HepG2 (cell line): ENCODE data around the gene PHKG1. TPM values are rescaled to one million over a fixed set of nuclear protein-coding genes. Genes with fewer than 3 reads are reported as not detected.

Experiments
- ETS1 ChIP-seq: sonication (generic); formaldehyde crosslinking; IDR thresholded peaks from 2 replicates; pipeline ENCODE4 v1.4.0; 2020; ENCODE audit warnings: missing genetic modification reagents
- FLYWCH1 ChIP-seq: sonication (generic); formaldehyde crosslinking; IDR thresholded peaks from 2 replicates; pipeline ENCODE4 v1.8.1; 2023; ENCODE audit warnings: mild to moderate bottlenecking, missing genetic modification reagents
- FOXK2 ChIP-seq: fragments of 450-650 bp; IDR thresholded peaks from 2 replicates; pipeline ENCODE4 v1.6.1; 2016
- FOXO1 ChIP-seq: sonication (generic); formaldehyde crosslinking; IDR thresholded peaks from 2 replicates; pipeline ENCODE4 v1.4.0; 2020; ENCODE audit warnings: missing genetic modification reagents
- HMGA1 ChIP-seq: sonication (generic); formaldehyde crosslinking; conservative IDR thresholded peaks from 2 replicates; pipeline ENCODE4 v1.4.0; 2020; ENCODE audit warnings: missing genetic modification reagents
- ISL2 ChIP-seq: sonication (generic); formaldehyde crosslinking; IDR thresholded peaks from 2 replicates; pipeline ENCODE4 v1.5.0; 2020; ENCODE audit warnings: missing genetic modification reagents
- MXD4 ChIP-seq: IDR thresholded peaks from 2 replicates; pipeline ENCODE4 v1.6.1; 2016; ENCODE audit warnings: mild to moderate bottlenecking, missing biosample characterization, missing genetic modification reagents
- PATZ1 ChIP-seq: sonication (generic); formaldehyde crosslinking; IDR thresholded peaks from 2 replicates; pipeline ENCODE4 v1.4.0; 2020; ENCODE audit warnings: missing genetic modification reagents
- SNAPC5 ChIP-seq: sonication (generic); formaldehyde crosslinking; IDR thresholded peaks from 2 replicates; pipeline ENCODE4 v1.8.1; 2023; ENCODE audit warnings: mild to moderate bottlenecking, missing genetic modification reagents, borderline replicate concordance
- TGIF2 ChIP-seq: IDR thresholded peaks from 2 replicates; pipeline ENCODE4 v1.6.1; 2016; ENCODE audit warnings: control low read depth, missing compliant biosample characterization
- THAP8 ChIP-seq: sonication (generic); formaldehyde crosslinking; IDR thresholded peaks from 2 replicates; pipeline ENCODE4 v1.5.1; 2020; ENCODE audit warnings: missing genetic modification reagents, mild to moderate bottlenecking, borderline replicate concordance
- ZBTB8A ChIP-seq: sonication (generic); formaldehyde crosslinking; IDR thresholded peaks from 2 replicates; pipeline ENCODE4 v1.4.0; 2020; ENCODE audit warnings: mild to moderate bottlenecking, low read depth, missing genetic modification reagents, borderline replicate concordance
- ZFP1 ChIP-seq: IDR thresholded peaks from 2 replicates; pipeline ENCODE4 v1.6.1; 2016
- ZNF207 ChIP-seq: fragments of 450-650 bp; IDR thresholded peaks from 2 replicates; pipeline ENCODE4 v1.6.1; 2016; ENCODE audit warnings: antibody characterized with exemption, borderline replicate concordance
- ZNF326 ChIP-seq: sonication (generic); formaldehyde crosslinking; IDR thresholded peaks from 2 replicates; pipeline ENCODE4 v1.4.0; 2020; ENCODE audit warnings: missing genetic modification reagents, borderline replicate concordance
- ZNF670 ChIP-seq: sonication (generic); formaldehyde crosslinking; IDR thresholded peaks from 2 replicates; pipeline ENCODE4 v1.8.0; 2022; ENCODE audit warnings: mild to moderate bottlenecking, missing genetic modification reagents, borderline replicate concordance
- ZNF737 ChIP-seq: sonication (generic); formaldehyde crosslinking; IDR thresholded peaks from 2 replicates; pipeline ENCODE4 v1.5.0; 2020; ENCODE audit warnings: missing genetic modification reagents, mild to moderate bottlenecking, borderline replicate concordance
- ZNF761 ChIP-seq: sonication (generic); formaldehyde crosslinking; conservative IDR thresholded peaks from 2 replicates; pipeline ENCODE4 v1.4.0; 2020; ENCODE audit warnings: mild to moderate bottlenecking, missing genetic modification reagents
- ZNF770 ChIP-seq: sonication (generic); formaldehyde crosslinking; IDR thresholded peaks from 2 replicates; pipeline ENCODE4 v1.5.0; 2020; ENCODE audit warnings: mild to moderate bottlenecking, missing genetic modification reagents
- polyA plus RNA-seq, 8 experiments: library from polyadenylated mRNA; depleted of rRNA in 3 of 8; stranded (reverse) in 7 of 8; unstranded in 1 of 8; fragments of >200 nt; fragmentation: Illumina TruSeq in 4 of 8; extraction: Trizol in 4 of 8; gene quantifications; 2 replicates each; pipeline versions ENCODE4 v1.2.1 to v1.2.3, GENCODE V29; 2011 to 2016; ENCODE audit warnings: low read depth in 4 of 8, missing spikeins in 1 of 8, mixed read lengths in 1 of 8; ENCODE audit not compliant: insufficient read depth in 1 of 8
- total RNA-seq, 5 experiments: library from RNA; depleted of rRNA; stranded (reverse); fragments of >200 nt; fragmentation: Illumina TruSeq; extraction: Trizol; gene quantifications; 2 replicates each; pipeline ENCODE4 v1.2.3, GENCODE V29; 2016; ENCODE audit warnings: low read depth in 1 of 5
- TF ChIP-seq, protein P1 (sequence below): sonication (generic); formaldehyde crosslinking; IDR thresholded peaks from 2 replicates; pipeline ENCODE4 v1.4.0; 2020; ENCODE audit warnings: mild to moderate bottlenecking, missing genetic modification reagents
- TF ChIP-seq, protein P2 (sequence below): IDR thresholded peaks from 2 replicates; pipeline ENCODE4 v1.6.1; 2018; ENCODE audit warnings: missing genetic modification reagents

Gene PHKG1
- total and polyA plus RNA-seq, 2 of the 13 experiments (the other 11 are each of a cell fraction or from before 2014, with no cell fraction given): 0.44 to 0.71 TPM

GRCh38 chr7:56051339-56052191 lies 41.2 kb downstream of the PHKG1 start, which contains the start of the genes CCT6A and PSPH (continued):
- TF ChIP-seq, protein P1, sequence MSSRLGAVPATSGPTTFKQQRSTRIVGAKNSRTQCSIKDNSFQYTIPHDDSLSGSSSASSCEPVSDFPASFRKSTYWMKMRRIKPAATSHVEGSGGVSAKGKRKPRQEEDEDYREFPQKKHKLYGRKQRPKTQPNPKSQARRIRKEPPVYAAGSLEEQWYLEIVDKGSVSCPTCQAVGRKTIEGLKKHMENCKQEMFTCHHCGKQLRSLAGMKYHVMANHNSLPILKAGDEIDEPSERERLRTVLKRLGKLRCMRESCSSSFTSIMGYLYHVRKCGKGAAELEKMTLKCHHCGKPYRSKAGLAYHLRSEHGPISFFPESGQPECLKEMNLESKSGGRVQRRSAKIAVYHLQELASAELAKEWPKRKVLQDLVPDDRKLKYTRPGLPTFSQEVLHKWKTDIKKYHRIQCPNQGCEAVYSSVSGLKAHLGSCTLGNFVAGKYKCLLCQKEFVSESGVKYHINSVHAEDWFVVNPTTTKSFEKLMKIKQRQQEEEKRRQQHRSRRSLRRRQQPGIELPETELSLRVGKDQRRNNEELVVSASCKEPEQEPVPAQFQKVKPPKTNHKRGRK (CRISPR knock-in tag): 0 out of 2 replicates have a peak, but pooled peaks have one; percentile 20
- TF ChIP-seq HMGA1: no peak
- no peak for TF ChIP-seq SNAPC5 (CRISPR knock-in tag)
- TF ChIP-seq FLYWCH1 (CRISPR knock-in tag): no peak
- no peak for TF ChIP-seq ETS1 (CRISPR knock-in tag)
- no peak for TF ChIP-seq ZNF761 (CRISPR knock-in tag)
- TF ChIP-seq ZNF737 (CRISPR knock-in tag): no peak
- peak; percentile 76 for TF ChIP-seq ZNF770 (CRISPR knock-in tag)
- peak; percentile 91 for TF ChIP-seq MXD4
- TF ChIP-seq ZNF326 (CRISPR knock-in tag): no peak
- TF ChIP-seq ISL2 (CRISPR knock-in tag): peak; percentile 31; the same call in 1 of the 2 replicates
- TF ChIP-seq PATZ1 (CRISPR knock-in tag): peak; percentile 74
- TF ChIP-seq FOXO1 (CRISPR knock-in tag): peak; percentile 54
- TF ChIP-seq ZFP1: peak; percentile 16; the same call in 1 of the 2 replicates
- no peak; the same call in 1 of the 2 replicates for TF ChIP-seq ZBTB8A (CRISPR knock-in tag)
- TF ChIP-seq ZNF670 (CRISPR knock-in tag): no peak
- TF ChIP-seq FOXK2: no peak
- TF ChIP-seq THAP8 (CRISPR knock-in tag): no peak
- TF ChIP-seq TGIF2 (CRISPR knock-in tag): no peak
- TF ChIP-seq, protein P2, sequence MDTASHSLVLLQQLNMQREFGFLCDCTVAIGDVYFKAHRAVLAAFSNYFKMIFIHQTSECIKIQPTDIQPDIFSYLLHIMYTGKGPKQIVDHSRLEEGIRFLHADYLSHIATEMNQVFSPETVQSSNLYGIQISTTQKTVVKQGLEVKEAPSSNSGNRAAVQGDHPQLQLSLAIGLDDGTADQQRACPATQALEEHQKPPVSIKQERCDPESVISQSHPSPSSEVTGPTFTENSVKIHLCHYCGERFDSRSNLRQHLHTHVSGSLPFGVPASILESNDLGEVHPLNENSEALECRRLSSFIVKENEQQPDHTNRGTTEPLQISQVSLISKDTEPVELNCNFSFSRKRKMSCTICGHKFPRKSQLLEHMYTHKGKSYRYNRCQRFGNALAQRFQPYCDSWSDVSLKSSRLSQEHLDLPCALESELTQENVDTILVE (CRISPR knock-in tag): peak; percentile 96
- TF ChIP-seq ZNF207: no peak
